Measurements from ENCODE around the gene CRYGC. TPM values are rescaled to one million over a fixed set of nuclear protein-coding genes. Genes with fewer than 3 reads are reported as not detected.
A peak's percentile ranks its signal among the peaks of the same experiment; 100 is the strongest.
"Not testable (repeated sequence)": the region's sequence is repeated elsewhere in the genome, so short reads cannot be mapped to it uniquely, and the experiment has no call there.

Gene CRYGC
- polyA plus RNA-seq, 3 donors from 2014 or later, result not detected

GRCh38 chr2:208147759-208148158 lies 18.1 kb upstream of the CRYGC start:
- Mint-ChIP-seq H3K4me1 (no peaks in the 10 kb centered on the region), H3K4me3 (no peak overlapping the region), H3K9me3 (peaks cover 0 to 6% (median 1%) of the 10 kb centered on the region in 6 donors), H3K27ac (no peak overlapping the region), H3K36me3 (peaks cover 0 to 5% (median 4%) of the 10 kb centered on the region in 3 donors), H3K27me3 (ENCODE audit: low read depth in 3 of 3) (peaks cover 0 to 9% (median 3%) of the 10 kb centered on the region in 3 donors)
- no peak for DNase-seq

GRCh38 chr2:208147008-208147407 lies 17.4 kb upstream of the CRYGC start:
- H3K27ac Mint-ChIP-seq, result peak overlapping the region in 1 of 6 donors; percentile 34
- H3K4me1 Mint-ChIP-seq, result no peaks in the 10 kb centered on the region
- DNase-seq, result no peak
- peaks cover 0 to 9% (median 3%) of the 10 kb centered on the region in 3 donors for H3K27me3 Mint-ChIP-seq (ENCODE audit: low read depth in 3 of 3)
- H3K9me3 Mint-ChIP-seq, result peaks cover 0 to 6% (median 1%) of the 10 kb centered on the region in 6 donors
- peaks cover 0 to 5% (median 4%) of the 10 kb centered on the region in 3 donors for H3K36me3 Mint-ChIP-seq
- no peak overlapping the region for H3K4me3 Mint-ChIP-seq

- H3K27me3 Mint-ChIP-seq (ENCODE audit: low read depth in 3 of 3), result peaks cover 0 to 9% (median 1%) of the 10 kb centered on the region in 3 donors
- H3K36me3 Mint-ChIP-seq, result peaks cover 0 to 5% (median 4%) of the 10 kb centered on the region in 3 donors
- no peak within 1 kb of the TSS for H3K4me3 Mint-ChIP-seq
- no peak within 1 kb of the TSS for H3K27ac Mint-ChIP-seq
- DNase-seq, result no peak
- peaks cover 0 to 6% (median 1%) of the 10 kb centered on the region in 6 donors for H3K9me3 Mint-ChIP-seq
- H3K4me1 Mint-ChIP-seq, result no peaks in the 10 kb centered on the region
Measured at GRCh38 chr2:208146006-208146405, 16.4 kb upstream of the CRYGC start, which contains the start of gene CRYGB. TSS of gene CRYGB (minus strand) at chr2:208146158. CDS start at chr2:208146120, 38 bp downstream.

- Mint-ChIP-seq H3K4me1 (no peaks in the 10 kb centered on the region), H3K27me3 (ENCODE audit: low read depth in 3 of 3) (peaks cover 0 to 1% (median 0%) of the 10 kb centered on the region in 3 donors), H3K27ac (no peak overlapping the region), H3K36me3 (no peaks in the 10 kb centered on the region), H3K9me3 (no peaks in the 10 kb centered on the region), H3K4me3 (no peak overlapping the region)
- no peak for DNase-seq
Measured at GRCh38 chr2:208142925-208143799, 13.5 kb upstream of the CRYGC start.

GRCh38 chr2:208142240-208142924 lies 12.8 kb upstream of the CRYGC start:
- no peaks in the 10 kb centered on the region for H3K27me3 Mint-ChIP-seq (ENCODE audit: low read depth in 3 of 3)
- no peaks in the 10 kb centered on the region for H3K9me3 Mint-ChIP-seq
- DNase-seq, result no peak
- H3K4me3 Mint-ChIP-seq, result no peak overlapping the region
- H3K27ac Mint-ChIP-seq, result no peak overlapping the region
- no peaks in the 10 kb centered on the region for H3K36me3 Mint-ChIP-seq
- H3K4me1 Mint-ChIP-seq, result no peaks in the 10 kb centered on the region

- Mint-ChIP-seq H3K4me1 (peaks cover 12 to 27% of the 10 kb centered on the region in 2 donors), H3K36me3 (no peaks in the 10 kb centered on the region), H3K27ac (no peak overlapping the region), H3K4me3 (no peak overlapping the region), H3K9me3 (no peaks in the 10 kb centered on the region), H3K27me3 (ENCODE audit: low read depth in 3 of 3) (no peaks in the 10 kb centered on the region)
- no peak for DNase-seq
Measured at GRCh38 chr2:208139447-208139846, 9.8 kb upstream of the CRYGC start.

- peaks cover 15 to 30% of the 10 kb centered on the region in 2 donors for H3K4me1 Mint-ChIP-seq
- DNase-seq; H3K36me3 Mint-ChIP-seq; H3K27ac Mint-ChIP-seq; H3K27me3 Mint-ChIP-seq (ENCODE audit: low read depth in 3 of 3); H3K9me3 Mint-ChIP-seq; H3K4me3 Mint-ChIP-seq: not testable (repeated sequence)
Measured at GRCh38 chr2:208138334-208138733, 8.7 kb upstream of the CRYGC start.

GRCh38 chr2:208136716-208137094 lies 7.1 kb upstream of the CRYGC start:
- peak overlapping the region in 1 of 6 donors; percentile 9 for H3K27ac Mint-ChIP-seq
- H3K27me3 Mint-ChIP-seq (ENCODE audit: low read depth in 3 of 3), result peaks cover 0 to 1% (median 0%) of the 10 kb centered on the region in 3 donors
- H3K9me3 Mint-ChIP-seq, result no peaks in the 10 kb centered on the region
- no peaks in the 10 kb centered on the region for H3K36me3 Mint-ChIP-seq
- H3K4me3 Mint-ChIP-seq, result no peak overlapping the region
- DNase-seq, result no peak
- H3K4me1 Mint-ChIP-seq, result peaks cover 15 to 30% of the 10 kb centered on the region in 2 donors

GRCh38 chr2:208135794-208136715 lies 6.4 kb upstream of the CRYGC start:
- H3K9me3 Mint-ChIP-seq, result no peaks in the 10 kb centered on the region
- H3K4me1 Mint-ChIP-seq, result peaks cover 15 to 30% of the 10 kb centered on the region in 2 donors
- peaks cover 0 to 1% (median 0%) of the 10 kb centered on the region in 3 donors for H3K27me3 Mint-ChIP-seq (ENCODE audit: low read depth in 3 of 3)
- peak overlapping the region in 2 of 6 donors; percentile 34 to 58 for H3K27ac Mint-ChIP-seq
- no peaks in the 10 kb centered on the region for H3K36me3 Mint-ChIP-seq
- DNase-seq, result no peak
- no peak overlapping the region for H3K4me3 Mint-ChIP-seq

- Mint-ChIP-seq H3K4me1 (peaks cover 15 to 30% of the 10 kb centered on the region in 2 donors), H3K9me3 (no peaks in the 10 kb centered on the region), H3K36me3 (no peaks in the 10 kb centered on the region), H3K4me3 (peak overlapping the region; percentile 32 to 65 (median 51)), H3K27me3 (ENCODE audit: low read depth in 3 of 3) (peaks cover 0 to 1% (median 0%) of the 10 kb centered on the region in 3 donors), H3K27ac (peak overlapping the region in 5 of 6 donors; percentile 34 to 64 (median 41))
- peak; percentile 17 to 32 (median 17) for DNase-seq
Measured at GRCh38 chr2:208134928-208135586, 5.4 kb upstream of the CRYGC start.

- peaks cover 14 to 16% of the 10 kb centered on the region in 2 donors for H3K4me1 Mint-ChIP-seq
- H3K27me3 Mint-ChIP-seq (ENCODE audit: low read depth in 3 of 3), result peaks cover 1 to 5% (median 4%) of the 10 kb centered on the region in 3 donors
- no peaks in the 10 kb centered on the region for H3K36me3 Mint-ChIP-seq
Measured at GRCh38 chr2:208130712-208131110, 1.1 kb upstream of the CRYGC start.

GRCh38 chr2:208128136-208128535 lies 1.5 kb downstream of the CRYGC start:
- Mint-ChIP-seq H3K9me3 (no peaks in the 10 kb centered on the region), H3K27me3 (ENCODE audit: low read depth in 3 of 3) (peaks cover 5 to 14% (median 7%) of the 10 kb centered on the region in 3 donors), H3K4me3 (no peak overlapping the region), H3K27ac (no peak overlapping the region), H3K36me3 (no peaks in the 10 kb centered on the region), H3K4me1 (peaks cover 8 to 11% of the 10 kb centered on the region in 2 donors)
- DNase-seq, result no peak

More at GRCh38 chr2:208130712-208131110, 1.1 kb upstream of the CRYGC start:
- Mint-ChIP-seq H3K9me3 (no peaks in the 10 kb centered on the region), H3K27ac (no peak overlapping the region), H3K4me3 (no peak overlapping the region)
- DNase-seq, result no peak

- no peak for DNase-seq
- Mint-ChIP-seq H3K36me3 (no peaks in the 10 kb centered on the region), H3K27ac (no peak overlapping the region), H3K4me3 (no peak overlapping the region), H3K4me1 (peaks cover 8 to 11% of the 10 kb centered on the region in 2 donors), H3K9me3 (no peaks in the 10 kb centered on the region), H3K27me3 (ENCODE audit: low read depth in 3 of 3) (peaks cover 3 to 14% (median 7%) of the 10 kb centered on the region in 3 donors)
Measured at GRCh38 chr2:208127090-208127489, 2.5 kb downstream of the CRYGC start.
